Tibial artery (tissue), 4 donors: ENCODE results near the gene MIDN.

Experiments used
- DNase-seq, 2 donors: peaks; one replicate each; pipeline ENCODE4 v3.0.0-alpha.2; 2019
- H3K27ac ChIP-seq, 2 donors: fragments of 200-600 bp; sonication (generic) in 1 of 2; 1 replicate in 1 of 2; 2 replicates in 1 of 2; pipeline ENCODE4 v1.5.1; 2018 to 2019; ENCODE audit warnings: mild to moderate bottlenecking in 1 of 2
- H3K27me3 ChIP-seq, 2 donors: fragments of 200-600 bp; sonication (generic) in 1 of 2; one replicate each; pipeline versions ENCODE4 v1.5.1 to v1.6.0; 2016 to 2019
- H3K36me3 ChIP-seq, 3 donors: fragments of 200-600 bp; sonication (generic) in 2 of 3; one replicate each; pipeline ENCODE4 v1.5.1; 2016 to 2019; ENCODE audit warnings: mild to moderate bottlenecking in 2 of 3
- H3K4me1 ChIP-seq, 4 donors: fragments of 200-600 bp; sonication (generic) in 2 of 4; 1 replicate in 3 of 4; 2 replicates in 1 of 4; pipeline ENCODE4 v1.5.1; 2016 to 2019
- H3K4me3 ChIP-seq, 2 donors: fragments of 200-600 bp; sonication (generic) in 1 of 2; 1 replicate in 1 of 2; 2 replicates in 1 of 2; pipeline ENCODE4 v1.5.1; 2018 to 2019; ENCODE audit warnings: mild to moderate bottlenecking in 2 of 2
- H3K9me3 ChIP-seq, 3 donors: fragments of 200-600 bp; sonication (generic) in 1 of 3; one replicate each; pipeline ENCODE4 v1.5.1; 2016 to 2019
- intact Hi-C: fragments of 100-400 bp; cut with DNase I; formaldehyde crosslinking; loops from one replicate; pipeline ENCODE4 v1.15.0; 2023; ENCODE audit warnings: low total_unique reads
- TF ChIP-seq, protein P1 (sequence below), 2 experiments: fragments of 200-600 bp in 1 of 2; fragments of 450-650 bp in 1 of 2; IDR thresholded peaks; one replicate each; pipeline ENCODE4 v1.5.1; 2017 to 2019; ENCODE audit warnings: antibody characterized with exemption in 2 of 2, mild to moderate bottlenecking in 1 of 2, moderate library complexity in 1 of 2

The MIDN gene

DNA sequence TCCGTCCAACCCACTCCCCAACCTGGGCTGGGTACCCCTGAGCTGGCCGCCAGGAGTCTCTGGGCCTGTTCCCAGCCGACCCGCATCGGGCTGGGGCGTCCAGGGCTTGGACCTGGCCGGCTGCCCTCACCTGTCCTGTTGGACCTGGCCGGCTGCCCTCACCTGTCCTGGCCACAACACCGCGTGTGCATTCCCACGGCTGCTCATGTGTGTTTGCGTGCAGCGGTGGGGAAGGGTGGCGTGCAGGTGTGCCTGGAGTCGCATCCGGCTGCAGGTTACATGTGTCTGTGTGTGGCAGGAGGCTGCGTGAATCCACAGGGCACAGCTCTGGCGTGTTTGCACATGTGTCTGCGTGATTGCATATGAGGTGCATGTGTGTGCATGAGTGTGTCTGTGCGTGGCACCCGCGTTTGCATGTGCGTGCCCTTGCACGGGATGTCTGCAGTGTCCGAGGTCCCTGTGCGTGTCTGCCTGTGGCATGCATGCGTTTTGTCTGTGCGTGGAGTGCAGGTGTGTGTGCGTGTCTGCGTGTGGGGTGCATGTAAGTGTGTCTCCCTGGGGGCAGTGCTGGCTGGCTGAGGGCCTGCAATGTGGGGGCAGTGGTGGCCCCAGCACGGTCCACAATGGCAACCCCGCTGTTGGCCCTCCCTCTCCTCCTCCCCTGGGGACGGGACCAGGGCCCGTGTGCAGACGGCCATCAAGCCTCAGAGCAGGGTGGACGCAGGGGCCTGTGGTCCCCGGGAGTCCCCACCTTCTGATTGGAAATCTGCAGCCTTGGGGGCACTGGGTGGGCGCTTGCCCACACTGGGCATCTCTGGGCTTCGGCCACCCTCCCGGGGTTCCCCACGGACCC, 40.7 kb downstream of the MIDN start:
- DNase-seq, result no peak
- intact Hi-C loops, result no loop called here
- TF ChIP-seq, protein P1, sequence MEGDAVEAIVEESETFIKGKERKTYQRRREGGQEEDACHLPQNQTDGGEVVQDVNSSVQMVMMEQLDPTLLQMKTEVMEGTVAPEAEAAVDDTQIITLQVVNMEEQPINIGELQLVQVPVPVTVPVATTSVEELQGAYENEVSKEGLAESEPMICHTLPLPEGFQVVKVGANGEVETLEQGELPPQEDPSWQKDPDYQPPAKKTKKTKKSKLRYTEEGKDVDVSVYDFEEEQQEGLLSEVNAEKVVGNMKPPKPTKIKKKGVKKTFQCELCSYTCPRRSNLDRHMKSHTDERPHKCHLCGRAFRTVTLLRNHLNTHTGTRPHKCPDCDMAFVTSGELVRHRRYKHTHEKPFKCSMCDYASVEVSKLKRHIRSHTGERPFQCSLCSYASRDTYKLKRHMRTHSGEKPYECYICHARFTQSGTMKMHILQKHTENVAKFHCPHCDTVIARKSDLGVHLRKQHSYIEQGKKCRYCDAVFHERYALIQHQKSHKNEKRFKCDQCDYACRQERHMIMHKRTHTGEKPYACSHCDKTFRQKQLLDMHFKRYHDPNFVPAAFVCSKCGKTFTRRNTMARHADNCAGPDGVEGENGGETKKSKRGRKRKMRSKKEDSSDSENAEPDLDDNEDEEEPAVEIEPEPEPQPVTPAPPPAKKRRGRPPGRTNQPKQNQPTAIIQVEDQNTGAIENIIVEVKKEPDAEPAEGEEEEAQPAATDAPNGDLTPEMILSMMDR (IDR thresholded peaks at IDR 0.05), result no peak
- no peaks in the 10 kb centered on the region for H3K36me3 ChIP-seq
- peaks cover 0 to 32% (median 18%) of the 10 kb centered on the region in 4 donors for H3K4me1 ChIP-seq
- no peak overlapping the region for H3K27ac ChIP-seq
- peaks cover 3 to 95% of the 10 kb centered on the region in 2 donors for H3K27me3 ChIP-seq
- no peak overlapping the region for H3K4me3 ChIP-seq
- no peaks in the 10 kb centered on the region for H3K9me3 ChIP-seq

DNA sequence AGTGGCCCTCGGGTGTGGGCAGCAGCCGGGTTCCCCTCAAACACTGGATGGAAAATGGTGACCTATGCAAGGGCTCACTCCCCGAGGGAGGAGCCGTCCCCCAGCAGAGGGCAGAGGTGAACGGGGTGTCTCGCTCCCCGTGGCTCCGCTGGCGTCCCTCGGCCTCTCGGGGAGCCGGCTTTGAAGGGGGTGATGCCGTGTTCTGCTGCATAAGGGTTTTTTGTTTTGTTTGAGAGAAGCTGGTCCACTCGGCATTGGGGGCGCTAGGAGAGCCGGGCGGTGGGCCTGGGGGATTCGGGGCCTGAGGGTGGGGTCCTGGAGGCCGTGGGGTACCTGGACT, 41.3 kb downstream of the MIDN start:
- Histone ChIP-seq H3K27ac (no peak overlapping the region), H3K36me3 (no peaks in the 10 kb centered on the region), H3K4me1 (peaks cover 0 to 32% (median 18%) of the 10 kb centered on the region in 4 donors), H3K4me3 (no peak overlapping the region), H3K27me3 (peaks cover 3 to 95% of the 10 kb centered on the region in 2 donors), H3K9me3 (no peaks in the 10 kb centered on the region)
- no peak for DNase-seq
- TF ChIP-seq, protein P1 (IDR thresholded peaks at IDR 0.05), result no peak
- intact Hi-C loops, result no loop called here

DNA sequence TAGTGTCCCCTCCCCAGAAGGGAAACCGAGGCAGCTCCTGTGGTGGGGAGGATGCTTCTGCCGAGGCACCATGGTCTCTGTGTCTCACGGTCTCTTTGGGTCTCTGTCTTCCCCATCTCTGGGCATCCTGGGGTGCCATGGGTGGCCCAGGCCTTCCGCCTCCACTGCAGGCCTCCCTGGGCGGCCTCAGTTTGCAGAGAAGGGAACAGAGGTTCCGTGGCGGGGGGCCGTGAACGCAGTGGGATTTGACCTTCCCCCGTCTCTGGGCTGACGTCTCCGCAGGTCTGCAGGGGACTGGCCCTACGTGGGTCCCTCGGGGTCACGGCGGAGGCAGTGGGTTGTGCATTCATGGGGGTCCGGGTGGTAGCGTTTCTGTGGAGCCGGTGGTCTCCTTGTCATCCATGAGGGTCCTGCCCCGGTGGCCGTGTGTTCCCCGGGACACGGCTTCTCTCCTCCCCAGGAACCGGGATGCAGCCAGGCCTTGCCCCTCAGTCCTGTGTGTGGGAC, 41.9 kb downstream of the MIDN start:
- intact Hi-C loops, result no loop called here
- TF ChIP-seq, protein P1 (IDR thresholded peaks at IDR 0.05), result no peak
- Histone ChIP-seq H3K4me1 (peaks cover 0 to 32% (median 18%) of the 10 kb centered on the region in 4 donors), H3K4me3 (no peak overlapping the region), H3K36me3 (no peaks in the 10 kb centered on the region), H3K27me3 (peaks cover 3 to 95% of the 10 kb centered on the region in 2 donors), H3K9me3 (no peaks in the 10 kb centered on the region), H3K27ac (no peak overlapping the region)
- DNase-seq, result no peak

DNA sequence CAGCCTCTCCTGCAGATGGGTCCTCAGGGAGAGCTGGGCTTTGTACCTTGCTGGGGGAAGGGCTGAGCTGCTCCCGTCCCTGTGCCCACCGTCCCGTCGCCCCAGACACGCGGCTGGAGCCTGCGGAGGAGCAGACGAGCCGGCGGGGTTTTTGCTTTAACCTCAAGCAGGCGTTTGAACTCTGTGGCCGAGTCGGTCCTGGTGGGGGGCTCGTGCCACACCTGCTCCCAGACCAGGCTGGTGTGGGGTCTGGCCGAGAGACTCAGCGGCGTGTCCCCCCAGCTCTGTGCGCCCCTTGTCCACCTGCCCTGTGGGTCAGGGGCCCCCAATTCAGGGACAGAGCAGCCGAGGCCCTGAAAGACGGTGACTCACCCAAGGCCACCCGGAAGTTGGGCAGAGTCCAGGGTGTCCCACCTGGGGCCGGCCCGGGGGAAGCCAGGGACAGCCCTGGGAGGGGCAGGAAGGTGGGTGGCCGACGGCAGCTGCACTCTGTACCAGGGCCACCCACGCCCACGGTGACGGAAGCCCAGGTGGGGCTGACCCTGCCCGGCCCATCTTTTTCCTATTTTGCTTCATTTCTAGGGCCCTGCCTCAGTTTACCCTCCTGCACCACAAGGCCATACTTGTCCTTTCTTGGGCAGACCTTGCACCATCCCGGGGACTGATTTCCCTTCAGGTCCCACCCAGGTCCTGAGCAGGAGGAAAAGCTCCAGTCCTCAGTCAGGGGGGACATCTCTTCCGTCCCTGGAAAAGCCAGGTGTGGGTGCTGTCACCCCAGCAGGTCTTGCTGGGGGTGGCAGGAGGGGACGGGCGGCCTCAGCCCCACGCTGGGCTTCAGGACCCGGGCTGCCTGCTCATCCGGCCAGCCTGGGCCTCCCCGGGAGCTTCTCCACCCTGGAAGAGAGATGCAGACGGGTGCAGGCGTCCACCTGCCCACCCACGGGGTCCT, 42.6 kb downstream of the MIDN start:
- Histone ChIP-seq H3K4me3 (no peak overlapping the region), H3K4me1 (peaks cover 0 to 36% (median 19%) of the 10 kb centered on the region in 4 donors), H3K27ac (no peak overlapping the region), H3K9me3 (no peaks in the 10 kb centered on the region), H3K27me3 (peaks cover 3 to 98% of the 10 kb centered on the region in 2 donors), H3K36me3 (no peaks in the 10 kb centered on the region)
- TF ChIP-seq, protein P1 (IDR thresholded peaks at IDR 0.05), result no peak
- DNase-seq, result no peak
- intact Hi-C loops, result no loop called here

DNA sequence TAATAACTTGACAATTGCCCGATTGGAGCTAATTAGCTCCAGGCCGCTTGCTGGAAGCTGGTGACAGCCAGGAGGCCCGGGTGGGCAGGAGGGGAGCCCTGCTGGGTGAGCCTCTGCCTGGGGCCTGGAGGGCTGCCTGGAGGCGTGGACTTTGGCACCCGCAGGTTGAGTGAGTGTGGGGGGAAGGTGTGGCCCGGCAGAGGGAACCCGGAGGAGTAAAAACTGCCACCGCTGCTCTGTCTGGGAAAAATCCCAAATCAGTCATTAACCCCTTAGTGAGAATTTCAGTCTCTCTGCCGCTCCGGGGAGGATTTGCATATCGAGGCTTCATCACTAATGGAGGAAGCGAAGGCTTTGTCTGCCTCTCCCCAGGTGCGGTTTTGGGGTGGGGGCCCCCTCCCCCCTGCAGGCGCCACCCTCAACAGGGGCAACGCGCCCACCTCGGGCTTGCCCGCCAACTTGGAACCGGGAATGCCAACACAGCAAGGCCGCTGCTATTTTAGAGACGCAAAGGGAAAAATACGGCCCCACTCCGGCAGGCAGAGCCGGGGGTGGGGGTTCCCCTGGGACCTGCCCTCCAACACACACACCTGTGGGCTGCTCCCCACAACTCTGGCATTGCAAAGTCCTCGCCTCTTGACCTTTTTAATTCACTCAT, 43.5 kb downstream of the MIDN start:
- no peak for DNase-seq
- Histone ChIP-seq H3K27me3 (peaks cover 0 to 99% of the 10 kb centered on the region in 2 donors), H3K9me3 (no peaks in the 10 kb centered on the region), H3K27ac (no peak overlapping the region), H3K4me3 (no peak overlapping the region), H3K4me1 (peaks cover 0 to 30% (median 14%) of the 10 kb centered on the region in 4 donors), H3K36me3 (no peaks in the 10 kb centered on the region)
- intact Hi-C loops, result no loop called here
- TF ChIP-seq, protein P1 (IDR thresholded peaks at IDR 0.05), result no peak
